SK-N-DZ (cell line): ENCODE results near the gene QRICH2.
A peak's percentile ranks its signal among the peaks of the same experiment; 100 is the strongest.
"Not testable (repeated sequence)": the region's sequence is repeated elsewhere in the genome, so short reads cannot be mapped to it uniquely, and the experiment has no call there.

Source experiments
- DNase-seq: peaks from one replicate; pipeline ENCODE4 v3.0.0-alpha.2; 2015; ENCODE audit warnings: low spot score

Gene QRICH2

DNA sequence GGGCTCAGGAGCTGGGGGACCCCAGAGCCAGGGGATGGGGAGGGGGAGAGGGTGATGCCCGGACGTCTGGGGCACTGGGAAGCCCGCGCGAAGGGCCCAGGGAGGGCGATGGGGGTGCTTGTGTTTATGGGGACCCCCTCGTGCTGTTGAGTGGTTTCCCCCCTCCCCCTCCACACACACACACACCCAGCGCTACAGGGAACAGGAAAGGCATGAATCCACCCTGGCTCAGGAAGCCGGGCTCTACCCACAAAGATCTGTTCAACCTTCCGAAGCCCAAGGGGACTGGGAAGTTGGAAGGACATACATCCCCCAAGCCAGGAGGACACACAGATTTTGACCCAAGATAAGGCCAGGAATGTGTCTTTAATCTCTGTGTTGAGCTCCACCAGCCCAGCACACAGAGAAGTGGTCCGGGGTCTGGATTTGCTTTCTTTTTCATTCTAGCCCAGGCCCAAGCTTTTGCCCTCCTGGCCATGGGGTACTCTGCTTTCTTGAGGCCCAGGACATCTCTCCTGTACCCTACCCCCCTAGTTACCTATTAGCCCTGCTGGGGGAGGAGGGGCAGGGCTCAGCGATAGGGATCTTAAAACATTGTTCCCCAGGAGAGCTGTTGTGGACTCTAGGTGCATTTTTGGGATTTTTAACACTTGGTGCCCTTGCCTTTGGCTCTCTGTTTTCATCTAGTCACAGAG, 41.7 kb downstream of the QRICH2 start:
- no peak for DNase-seq

DNA sequence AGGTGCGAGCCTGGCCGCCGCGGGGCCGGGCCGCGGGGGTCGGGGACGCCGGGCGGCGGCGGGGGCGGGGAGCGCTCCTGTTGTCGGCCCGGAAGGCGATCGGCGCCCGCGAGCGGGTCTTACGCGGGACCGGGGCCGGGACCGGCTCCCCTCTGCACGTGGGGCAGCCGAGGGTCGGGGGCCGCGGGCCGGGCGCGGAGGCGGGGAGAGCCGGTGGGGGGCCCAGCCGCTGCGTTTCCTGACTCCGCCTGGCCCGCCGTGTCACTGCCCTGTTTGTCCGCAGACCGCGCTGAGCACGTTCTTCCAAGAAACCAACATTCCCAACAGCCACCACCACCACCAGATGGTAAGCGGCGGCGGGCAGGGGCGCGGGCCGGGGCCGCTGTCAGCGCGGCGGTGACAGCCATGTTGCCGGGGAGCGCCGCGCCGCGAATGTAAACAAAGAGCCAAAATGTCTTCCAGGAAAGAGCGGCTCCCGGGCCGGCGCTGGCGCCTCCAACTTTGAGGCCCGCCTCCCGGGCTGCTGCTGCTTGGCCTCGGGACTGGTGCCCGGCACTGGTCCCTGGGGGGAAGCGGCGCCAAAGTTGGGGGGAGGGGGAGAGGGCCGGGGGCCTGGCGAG, 42.3 kb downstream of the QRICH2 start:
- DNase-seq: no peak

DNA sequence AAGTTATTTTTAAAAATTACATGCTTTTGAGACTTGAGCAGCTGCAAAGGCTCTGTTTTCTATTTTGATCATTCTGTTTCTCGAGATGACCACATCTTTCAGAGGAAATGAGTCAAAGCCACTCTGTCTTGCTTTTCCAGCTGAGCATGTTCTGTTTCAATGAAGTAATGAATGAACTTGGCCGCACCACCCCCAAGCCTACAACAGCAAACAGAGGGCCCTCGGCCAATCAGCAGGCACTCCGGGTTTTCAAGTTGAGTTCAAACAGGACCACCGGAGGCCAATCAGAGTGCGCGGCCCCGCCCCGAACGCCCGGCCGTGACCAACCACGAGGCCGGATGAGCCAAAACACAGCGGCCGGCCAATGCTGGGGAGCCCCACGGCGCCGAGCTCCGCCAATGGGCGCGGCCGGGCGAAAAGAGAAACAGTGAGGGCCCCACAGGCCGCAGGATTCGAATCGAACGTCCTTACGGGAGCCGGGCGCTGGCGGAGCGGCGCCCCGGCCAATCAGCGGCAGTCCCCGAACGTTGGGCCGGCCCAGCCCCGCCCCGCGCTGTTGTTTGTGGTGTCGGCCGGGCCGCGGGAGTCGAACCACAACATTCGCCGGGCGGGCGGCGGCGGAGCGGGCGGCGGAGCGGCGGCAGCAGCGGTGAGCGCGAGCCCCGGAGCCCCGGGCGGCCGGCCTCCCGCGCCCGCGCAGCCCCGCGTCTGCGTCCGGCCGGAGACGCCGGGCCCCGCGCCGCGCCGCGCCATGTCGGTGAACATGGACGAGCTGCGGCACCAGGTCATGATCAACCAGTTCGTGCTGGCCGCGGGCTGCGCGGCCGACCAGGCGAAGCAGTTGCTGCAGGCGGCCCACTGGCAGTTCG, 43.1 kb downstream of the QRICH2 start, which contains the start of gene UBALD2:
UBALD2 (plus strand) TSS at position 594 of the 869 bp plus-strand sequence; CDS start at position 752, 158 bp downstream.
- DNase-seq: peak; percentile 99

DNA sequence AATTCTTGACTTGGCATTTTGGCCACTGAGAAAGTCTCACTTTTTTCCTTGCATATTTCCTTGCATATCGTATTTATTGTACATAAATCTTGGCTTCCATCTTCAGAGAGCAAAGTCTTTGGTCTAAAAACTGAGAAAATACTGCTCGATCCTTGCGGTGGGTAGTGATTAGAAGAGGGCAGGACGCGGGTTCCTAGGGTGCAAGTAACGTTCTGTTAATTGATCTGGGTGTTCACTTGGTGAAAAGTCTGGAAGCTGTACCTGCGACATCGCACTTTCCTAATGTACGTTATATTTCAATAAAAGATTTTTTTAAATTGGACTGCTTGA, 43.7 kb downstream of the QRICH2 start:
- DNase-seq: no peak

DNA sequence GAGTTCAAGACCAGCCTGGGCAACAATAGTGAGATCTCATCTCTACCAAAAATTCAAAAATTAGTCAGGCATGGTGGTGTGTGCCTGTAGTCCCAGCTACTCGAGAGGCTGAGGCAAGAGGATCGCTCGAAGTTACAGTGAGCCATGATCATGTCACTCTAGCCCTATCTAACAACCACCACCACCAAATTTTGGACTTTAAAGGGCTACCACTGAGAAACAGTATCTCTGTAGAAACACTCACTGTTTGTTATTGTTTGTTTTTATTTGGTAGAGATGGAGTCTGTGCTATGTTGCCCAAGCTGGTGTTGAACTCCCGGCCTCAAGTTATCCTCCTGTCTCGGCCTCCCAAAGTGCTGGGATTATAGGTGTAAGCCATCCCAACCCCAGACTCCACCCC, 44.2 kb downstream of the QRICH2 start:
- no peak for DNase-seq

DNA sequence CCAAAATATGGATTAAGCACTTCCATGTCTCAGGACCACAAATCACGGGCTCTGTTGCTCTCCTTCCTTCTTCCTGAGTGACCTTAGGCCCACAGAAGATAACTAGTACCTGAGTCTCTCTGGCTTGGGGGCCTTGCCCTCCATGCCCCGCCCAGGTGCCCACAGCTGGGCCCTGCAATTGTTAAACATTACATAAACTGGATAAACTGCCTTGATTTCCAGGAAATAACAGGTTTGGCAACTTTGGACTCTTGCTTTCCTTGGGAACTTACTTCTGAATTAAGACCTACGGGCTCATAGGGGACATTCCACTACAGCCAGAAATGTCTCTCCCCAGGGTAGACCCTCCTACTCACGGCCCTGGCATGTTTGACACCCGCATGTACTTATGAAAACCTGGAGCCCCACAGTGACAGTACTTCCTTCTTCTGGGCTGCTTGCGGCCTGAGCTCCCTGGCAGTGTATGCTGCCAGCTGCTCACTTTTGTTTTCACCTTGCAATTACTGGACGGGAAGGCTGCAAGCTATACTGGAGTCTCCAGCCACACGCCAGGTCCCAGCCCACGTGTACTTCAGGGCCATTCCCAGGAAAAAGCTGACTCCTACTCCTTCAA, 45.2 kb downstream of the QRICH2 start:
- no peak for DNase-seq

DNA sequence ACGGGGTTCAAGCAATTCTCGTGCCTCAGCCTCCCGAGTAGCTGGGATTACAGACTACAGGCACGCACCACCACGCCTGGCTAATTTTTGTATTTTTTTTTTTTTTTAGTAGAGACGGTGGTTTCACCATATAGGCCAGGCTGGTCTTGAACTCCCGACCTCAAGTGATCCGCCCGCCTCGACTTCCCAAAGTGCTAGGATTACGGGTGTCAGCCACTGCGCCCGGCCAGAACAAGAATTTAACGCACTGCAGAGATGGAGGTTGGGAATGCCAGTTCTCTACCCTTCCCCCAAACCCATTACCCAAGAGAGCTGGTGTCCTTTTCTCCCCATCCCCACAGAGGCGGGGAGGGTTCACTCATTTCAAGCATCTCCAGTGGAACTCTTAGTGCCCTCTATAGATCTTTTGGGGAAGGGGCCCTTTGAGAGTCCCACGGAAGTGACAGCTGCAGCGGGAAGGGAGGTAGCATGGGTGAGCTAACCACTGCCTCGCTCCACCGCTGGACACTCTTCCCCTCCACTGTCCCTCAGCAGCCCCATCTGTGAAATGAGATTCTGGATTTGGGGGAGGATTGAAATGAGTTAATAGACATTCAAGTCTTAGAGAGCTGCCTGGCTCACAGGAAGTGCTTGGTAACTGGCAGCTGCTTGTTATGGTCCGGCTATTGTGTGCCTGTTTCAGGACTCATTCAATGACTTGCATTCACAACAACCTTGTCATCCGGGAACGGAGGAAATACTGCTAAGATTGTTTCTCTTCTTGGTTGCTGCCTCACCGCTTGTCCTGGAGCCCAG, 46.5 kb downstream of the QRICH2 start:
- DNase-seq: no peak

DNA sequence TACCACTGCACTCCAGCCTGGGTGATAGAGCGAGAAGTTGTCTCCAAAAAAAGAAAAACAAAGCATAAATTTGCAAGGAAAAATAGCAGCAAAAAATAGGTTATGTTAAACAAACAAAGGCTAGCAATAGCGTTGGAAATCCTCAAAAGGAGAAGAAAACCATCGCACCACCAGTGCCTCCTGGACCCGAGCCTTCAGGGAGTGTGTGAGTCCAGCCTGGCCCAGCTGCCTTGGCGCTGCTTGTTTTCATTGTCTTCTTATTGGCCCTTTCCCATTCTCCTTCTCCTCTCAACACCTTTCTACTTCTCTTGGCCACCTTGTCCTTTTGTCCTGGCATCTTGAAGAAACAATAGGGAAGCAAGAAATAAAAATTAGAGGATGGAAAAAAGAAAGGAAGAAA, 47.4 kb downstream of the QRICH2 start:
- DNase-seq: no peak

DNA sequence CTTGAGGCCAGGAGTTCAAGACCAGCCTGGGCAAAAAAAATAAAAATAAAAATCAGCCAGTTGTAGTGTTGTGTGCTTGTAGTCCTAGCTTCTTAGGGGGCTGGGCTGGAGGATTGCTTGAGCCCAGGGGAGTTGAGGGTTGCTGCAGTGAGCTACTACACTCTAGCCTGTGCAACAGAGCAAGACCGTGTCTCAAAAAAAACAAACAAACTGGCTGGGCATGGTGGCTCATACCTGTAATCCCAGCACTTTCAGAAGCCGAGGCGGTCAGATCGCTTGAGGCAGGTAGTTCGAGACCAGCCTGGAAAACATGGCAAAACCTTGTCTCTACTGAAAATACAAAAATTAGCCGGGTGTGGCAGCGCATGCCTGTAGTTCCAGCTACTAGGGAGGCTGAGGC, 47.9 kb downstream of the QRICH2 start:
- DNase-seq: no peak

DNA sequence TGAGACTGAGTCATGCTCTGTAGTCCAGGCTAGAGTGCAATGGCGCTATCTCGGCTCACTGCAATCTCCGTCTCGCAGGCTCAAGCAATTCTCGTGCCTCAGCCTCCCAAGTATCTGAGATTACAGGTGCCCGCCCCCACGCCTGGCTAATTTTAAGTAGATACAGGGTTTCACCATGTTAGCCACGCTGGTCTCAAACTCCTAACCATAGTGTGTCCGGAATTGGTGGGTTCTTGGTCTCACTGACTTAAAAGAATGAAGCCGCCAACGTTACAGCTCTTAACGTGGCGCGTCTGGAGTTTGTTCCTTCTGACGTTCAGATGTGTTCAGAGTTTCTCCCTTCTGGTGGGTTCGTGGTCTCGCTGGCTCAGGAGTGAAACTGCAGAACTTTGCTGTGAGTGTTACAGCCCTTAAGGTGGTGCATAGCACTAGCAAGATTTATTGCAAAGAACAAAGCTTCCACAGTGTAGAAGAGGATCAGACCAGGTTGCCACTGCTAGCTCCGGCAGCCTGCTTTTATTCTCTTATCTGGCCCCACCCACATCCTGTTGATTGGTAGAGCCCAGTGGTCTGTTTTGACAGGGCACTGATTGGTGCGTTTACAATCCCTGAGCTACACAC, 51.5 kb downstream of the QRICH2 start:
- DNase-seq: not testable (repeated sequence)

DNA sequence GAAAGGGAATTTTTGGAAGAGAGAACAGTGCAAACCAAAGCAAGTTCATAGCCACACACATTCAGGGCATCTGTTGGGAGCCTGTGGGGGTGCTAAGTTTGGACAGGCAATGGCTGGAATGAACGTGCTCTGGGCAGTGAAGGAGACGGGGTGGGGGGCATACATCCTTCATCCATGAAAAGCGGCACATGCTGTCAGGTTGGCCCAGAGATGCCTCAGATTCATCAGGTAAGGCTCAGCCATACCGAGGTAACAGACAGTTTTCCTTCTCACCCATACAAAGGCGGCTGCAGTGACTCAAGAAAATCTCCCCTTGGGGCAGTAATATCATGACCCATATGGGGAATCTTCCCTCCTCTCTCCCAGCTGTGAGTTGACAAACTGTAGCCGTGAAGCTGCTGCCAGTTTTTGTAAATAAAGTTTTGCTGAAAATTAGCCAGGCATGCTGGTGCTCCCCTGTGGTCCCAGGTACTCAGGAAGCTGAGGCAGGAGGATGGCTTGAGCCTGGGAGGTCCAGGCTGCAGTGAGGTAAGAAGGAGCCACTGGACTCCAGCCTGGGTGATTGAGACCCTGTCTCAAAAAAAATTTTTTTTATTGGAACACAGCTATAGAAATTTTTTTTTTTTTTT, 52.2 kb downstream of the QRICH2 start:
- no peak for DNase-seq

DNA sequence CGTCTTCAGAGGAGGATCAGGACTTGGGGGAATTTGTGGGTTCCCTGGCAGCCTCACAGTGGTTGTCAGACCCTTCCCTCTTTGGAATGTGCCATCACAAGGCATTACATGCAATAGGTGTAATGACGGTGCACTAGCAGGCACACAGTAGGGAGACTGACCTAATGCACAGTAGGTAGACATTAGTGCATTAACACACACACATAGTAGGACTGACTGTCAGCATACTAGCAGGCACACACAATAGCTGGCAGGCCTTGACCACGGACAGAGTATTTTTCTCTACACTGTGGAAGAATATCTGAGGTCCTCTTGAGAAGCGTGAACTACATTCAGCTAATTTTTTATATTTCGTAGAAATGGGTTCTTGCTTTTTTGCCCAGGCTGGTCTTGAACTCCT, 53.8 kb downstream of the QRICH2 start:
- no peak for DNase-seq

DNA sequence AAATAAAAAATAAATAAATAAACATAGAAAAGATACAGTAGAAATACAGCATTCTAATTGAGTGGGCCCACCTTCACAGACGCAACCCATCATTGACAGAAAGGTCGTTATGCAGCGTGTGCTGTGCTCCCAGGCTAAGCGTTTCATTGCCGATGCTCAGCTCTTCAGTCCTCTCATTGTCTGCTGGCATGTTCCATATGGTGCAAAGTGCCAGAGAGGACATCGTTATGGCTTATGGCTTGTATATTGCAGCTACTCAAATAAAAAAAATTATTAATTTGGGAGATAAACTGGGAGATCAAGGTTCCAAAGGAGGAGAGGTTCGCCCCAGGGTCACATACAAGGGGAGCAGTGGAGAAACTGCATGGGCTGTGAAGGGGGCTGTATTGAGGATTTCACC, 54.2 kb downstream of the QRICH2 start:
- DNase-seq: no peak

DNA sequence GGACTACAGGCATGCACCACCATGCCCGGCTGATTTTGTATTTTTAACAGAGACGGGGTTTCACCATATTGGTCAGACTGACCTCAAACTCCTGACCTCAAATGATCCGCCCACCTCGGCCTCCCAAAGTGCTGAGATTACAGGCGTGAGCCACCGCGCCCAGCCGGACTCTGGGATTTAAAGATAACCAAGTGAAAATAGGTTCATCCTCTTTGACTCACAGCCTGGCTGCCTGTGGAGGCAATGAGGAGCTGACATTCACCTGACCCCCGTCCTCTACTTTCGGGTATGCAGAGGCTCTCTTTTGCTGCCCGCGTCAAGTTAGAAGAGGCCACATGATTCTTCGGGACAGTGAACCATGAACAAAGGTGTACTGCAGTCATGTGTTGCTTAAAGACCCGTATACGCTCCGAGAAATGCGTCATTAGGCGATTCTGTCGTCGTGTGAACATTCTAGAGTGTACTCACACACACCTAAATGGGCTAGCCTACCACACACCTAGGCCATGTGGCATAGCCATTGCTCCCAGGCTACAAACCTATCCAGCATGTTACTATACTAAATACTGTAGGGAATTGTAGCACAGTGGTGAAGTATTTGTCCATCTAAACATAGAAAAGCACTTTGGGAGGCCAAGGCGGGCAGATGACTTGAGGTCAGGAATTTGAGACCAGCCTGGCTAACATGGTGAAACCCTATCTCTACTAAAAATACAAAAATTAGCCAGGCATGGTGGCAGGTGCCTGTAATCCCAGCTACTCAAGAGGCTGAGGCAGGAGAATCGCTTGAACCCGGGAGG, 54.9 kb downstream of the QRICH2 start:
- not testable (repeated sequence) for DNase-seq

DNA sequence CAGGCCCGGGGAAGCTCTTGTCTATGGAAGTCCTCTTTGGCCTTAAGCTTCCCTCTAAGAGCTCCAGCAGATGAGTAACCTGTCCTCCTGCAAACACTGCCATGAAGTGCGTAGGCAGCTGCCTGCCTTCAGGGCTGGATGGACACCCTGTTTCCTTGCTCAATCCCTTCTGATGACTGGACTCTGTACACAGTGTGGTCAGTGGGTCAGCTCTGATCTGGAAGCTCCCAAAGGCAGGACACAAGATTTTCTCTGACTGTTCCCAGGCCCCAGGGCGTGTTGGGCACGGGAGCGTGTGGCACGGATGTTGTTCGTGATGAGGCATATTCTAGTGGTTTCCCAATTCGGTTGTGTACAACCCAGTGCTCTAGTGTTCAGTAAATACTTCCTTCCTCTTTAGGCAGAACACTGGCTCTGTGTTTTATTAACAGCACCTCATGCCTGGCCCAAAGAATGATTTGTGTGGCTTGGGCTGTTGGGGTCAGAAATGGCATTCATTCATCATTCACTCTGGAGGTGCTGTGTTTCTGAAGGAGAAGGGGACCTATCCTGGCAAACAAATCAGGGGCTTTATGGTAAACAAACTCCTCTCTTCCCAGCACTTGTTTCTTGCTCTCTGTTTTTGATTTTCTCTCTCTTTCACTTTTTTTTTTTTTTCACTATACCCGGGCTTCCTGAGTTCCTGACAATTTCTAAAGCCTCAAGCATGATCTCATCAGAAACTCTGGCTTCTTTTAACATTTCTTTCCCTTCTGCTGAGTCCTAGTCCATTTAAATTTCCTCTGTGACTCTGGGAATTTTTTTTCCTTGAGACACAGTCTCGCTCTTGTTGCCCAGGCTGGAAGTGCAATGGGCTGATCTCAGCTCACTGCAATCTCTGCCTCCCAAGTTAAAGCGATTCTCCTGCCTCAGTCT, 55.8 kb downstream of the QRICH2 start:
- no peak for DNase-seq

DNA sequence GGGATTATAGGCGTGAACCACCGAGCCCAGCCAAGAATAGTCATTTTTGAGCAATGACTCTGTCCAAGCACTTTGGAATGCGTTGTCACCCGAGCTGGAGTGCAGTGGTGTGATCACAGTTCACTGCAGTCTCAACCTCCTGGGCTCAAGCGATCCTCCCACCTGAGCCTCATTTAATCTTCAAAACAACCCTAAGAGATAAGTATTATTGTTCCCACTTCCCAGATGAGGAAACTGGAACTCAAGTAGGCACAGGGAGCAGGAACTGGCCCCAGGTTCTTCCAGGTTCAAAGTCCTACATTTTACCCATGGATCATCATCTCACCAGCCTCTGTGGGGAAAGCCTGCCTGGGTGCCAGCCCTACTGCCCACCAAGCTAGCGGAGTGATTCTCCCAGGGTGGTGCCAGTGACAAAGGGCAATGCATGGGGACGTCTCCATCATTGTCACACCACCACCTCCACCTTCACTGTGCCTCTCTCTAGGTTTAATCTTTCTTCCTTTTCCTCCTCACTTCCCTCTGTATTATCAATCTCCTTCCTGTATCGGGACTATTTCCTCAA, 56.5 kb downstream of the QRICH2 start:
- DNase-seq: no peak

DNA sequence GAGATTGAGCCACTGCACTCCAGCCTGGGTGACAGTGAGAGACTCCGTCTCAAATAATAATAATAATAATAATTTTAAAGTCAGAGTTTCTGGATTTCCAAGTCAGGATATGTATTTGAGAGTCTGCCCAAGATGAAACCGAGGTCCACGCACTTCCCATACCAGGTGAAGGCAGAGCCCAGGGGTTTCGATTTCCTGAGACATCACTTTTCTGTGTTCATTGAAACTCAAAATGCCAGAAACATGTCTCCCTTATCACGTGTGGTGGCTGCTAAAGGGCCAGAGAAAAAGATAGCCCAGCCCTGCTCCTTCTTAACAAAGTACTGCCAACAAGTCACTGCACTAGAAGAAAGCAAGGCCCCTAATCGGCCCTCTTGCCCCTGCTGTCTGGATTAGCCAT, 57.9 kb downstream of the QRICH2 start:
- DNase-seq: no peak
